ENCODE data around the gene PRPS1.

PRPS1 gene

GRCh38 chrX:107624893-107625292 is 3.4 kb upstream of the PRPS1 start:
- TF ChIP-seq SIN3A (IDR thresholded peaks at IDR 0.05; ENCODE audit: borderline replicate concordance, insufficient read depth, low read length) (no peak), POLR2AphosphoS5 (IDR thresholded peaks at IDR 0.05; ENCODE audit: low read depth, low read length) (no peak)

GRCh38 chrX:107625739-107626138 is 2.6 kb upstream of the PRPS1 start:
- TF ChIP-seq SIN3A (IDR thresholded peaks at IDR 0.05; ENCODE audit: borderline replicate concordance, insufficient read depth, low read length), result no peak
- no peak for TF ChIP-seq FOXP2 (optimal IDR thresholded peaks at IDR 0.05; ENCODE audit: borderline replicate concordance, extremely low read depth, extremely low read length, insufficient read depth)
- TF ChIP-seq TAF1 (IDR thresholded peaks at IDR 0.05; ENCODE audit: borderline replicate concordance, insufficient read depth, low read length), result no peak
- no peak for TF ChIP-seq POLR2AphosphoS5 (IDR thresholded peaks at IDR 0.05; ENCODE audit: low read depth, low read length)
- no peak for TF ChIP-seq REST (IDR thresholded peaks at IDR 0.05; ENCODE audit: insufficient read depth in 1 of 2, low read depth in 2 of 2, low read length in 2 of 2)

GRCh38 chrX:107626481-107626880 is 1.8 kb upstream of the PRPS1 start:
- TF ChIP-seq FOXP2 (optimal IDR thresholded peaks at IDR 0.05; ENCODE audit: borderline replicate concordance, extremely low read depth, extremely low read length, insufficient read depth), result no peak
- no peak for TF ChIP-seq REST (IDR thresholded peaks at IDR 0.05; ENCODE audit: insufficient read depth in 1 of 2, low read depth in 2 of 2, low read length in 2 of 2)
- no peak for TF ChIP-seq SIN3A (IDR thresholded peaks at IDR 0.05; ENCODE audit: borderline replicate concordance, insufficient read depth, low read length)
- no peak for TF ChIP-seq TAF1 (IDR thresholded peaks at IDR 0.05; ENCODE audit: borderline replicate concordance, insufficient read depth, low read length)
- TF ChIP-seq POLR2AphosphoS5 (IDR thresholded peaks at IDR 0.05; ENCODE audit: low read depth, low read length), result no peak

- no peak for TF ChIP-seq TAF1 (IDR thresholded peaks at IDR 0.05; ENCODE audit: borderline replicate concordance, insufficient read depth, low read length)
- no peak for TF ChIP-seq REST (IDR thresholded peaks at IDR 0.05; ENCODE audit: insufficient read depth in 1 of 2, low read depth in 2 of 2, low read length in 2 of 2)
- no peak for TF ChIP-seq FOXP2 (optimal IDR thresholded peaks at IDR 0.05; ENCODE audit: borderline replicate concordance, extremely low read depth, extremely low read length, insufficient read depth)
- no peak for TF ChIP-seq SIN3A (IDR thresholded peaks at IDR 0.05; ENCODE audit: borderline replicate concordance, insufficient read depth, low read length)
- no peak for TF ChIP-seq POLR2AphosphoS5 (IDR thresholded peaks at IDR 0.05; ENCODE audit: low read depth, low read length)
Measured at GRCh38 chrX:107626916-107627315, 1.4 kb upstream of the PRPS1 start.

- TF ChIP-seq FOXP2 (optimal IDR thresholded peaks at IDR 0.05; ENCODE audit: borderline replicate concordance, extremely low read depth, extremely low read length, insufficient read depth), result no peak
- TF ChIP-seq SIN3A (IDR thresholded peaks at IDR 0.05; ENCODE audit: borderline replicate concordance, insufficient read depth, low read length), result no peak
- no peak for TF ChIP-seq REST (IDR thresholded peaks at IDR 0.05; ENCODE audit: insufficient read depth in 1 of 2, low read depth in 2 of 2, low read length in 2 of 2)
- TF ChIP-seq TAF1 (IDR thresholded peaks at IDR 0.05; ENCODE audit: borderline replicate concordance, insufficient read depth, low read length), result no peak
- TF ChIP-seq POLR2AphosphoS5 (IDR thresholded peaks at IDR 0.05; ENCODE audit: low read depth, low read length), result no peak
Measured at GRCh38 chrX:107628662-107629539, 591 bp downstream of the PRPS1 start.

Measured in PFSK-1 (cell line).